Mucosa of descending colon (tissue), 3 donors: ENCODE results near the gene ALDH1A2. TPM values are rescaled to one million over a fixed set of nuclear protein-coding genes. Genes with fewer than 3 reads are reported as not detected.

Experiments used
- ATAC-seq: fragments of 200-7000 bp; cut with Tn5 transposase; one replicate; pipeline ENCODE4 v1.9.1; 2020; ENCODE audit warnings: mild to moderate bottlenecking, moderate library complexity
- DNase-seq, 3 donors: peaks; one replicate each; pipeline ENCODE4 v3.0.0-alpha.2; 2020
- H3K36me3 ChIP-seq: fragments of 200-600 bp; one replicate; pipeline ENCODE4 v1.8.0; 2021; ENCODE audit warnings: low read depth, mild to moderate bottlenecking
- H3K4me1 ChIP-seq: fragments of 200-600 bp; one replicate; pipeline ENCODE4 v1.8.0; 2021; ENCODE audit warnings: low read depth, mild to moderate bottlenecking
- H3K4me3 ChIP-seq: fragments of 200-600 bp; one replicate; pipeline ENCODE4 v1.8.0; 2021; ENCODE audit warnings: mild to moderate bottlenecking
- H3K9me3 ChIP-seq: fragments of 200-600 bp; one replicate; pipeline ENCODE4 v1.8.0; 2021; ENCODE audit warnings: mild to moderate bottlenecking
- CTCF ChIP-seq: fragments of 200-600 bp; IDR thresholded peaks from one replicate; pipeline ENCODE4 v1.8.0; 2022; ENCODE audit warnings: antibody characterized with exemption, mild to moderate bottlenecking
- intact Hi-C, 2 donors: fragments of 100-400 bp; cut with DNase I in 1 of 2; cut with micrococcal nuclease in 1 of 2; formaldehyde crosslinking; loops; one replicate each; pipeline versions ENCODE4 v1.11.0 to v1.11.1; 2022; cut with DNase I, micrococcal nuclease
- total RNA-seq, 3 donors: library from RNA; stranded (reverse); fragmentation: NEBNext Ultra II Directional in 2 of 3; extraction: Animal tissue kit (Norgen Biotek cat#: 25700) in 2 of 3; gene quantifications; one replicate each; pipeline versions ENCODE4 v1.2.1 to v1.2.4, GENCODE V29; 2021 to 2023
- donor health status: DM: no; HTN: no; CAD: no; lungs with moderate emphysema.
- donor health status: DM: no; HTN: no; CAD: no.
- donor health status: DM: no; HTN: yes; CAD: no.

The ALDH1A2 gene
- total RNA-seq, 3 donors from 2014 or later: 0.55 to 8.6 (median 4.3) TPM

- DNase-seq (no peak), ATAC-seq (no peak)
- Histone ChIP-seq H3K4me1 (no peaks in the 10 kb centered on the region), H3K4me3 (no peak overlapping the region), H3K36me3 (no peaks in the 10 kb centered on the region), H3K9me3 (no peaks in the 10 kb centered on the region)
- intact Hi-C loops: no loop called here
- TF ChIP-seq CTCF: no peak
Observed at GRCh38 chr15:57915827-57916531, 149.5 kb downstream of the ALDH1A2 start.

GRCh38 chr15:57914350-57915055 is 151.0 kb downstream of the ALDH1A2 start:
- Histone ChIP-seq H3K4me3 (no peak overlapping the region), H3K9me3 (no peaks in the 10 kb centered on the region), H3K36me3 (no peaks in the 10 kb centered on the region), H3K4me1 (no peaks in the 10 kb centered on the region)
- DNase-seq (peak; percentile 52 to 70 (median 70)), ATAC-seq (peak; percentile 91)
- no peak for TF ChIP-seq CTCF
- intact Hi-C loops: no loop called here

GRCh38 chr15:57911247-57911646 is 154.3 kb downstream of the ALDH1A2 start:
- no peaks in the 10 kb centered on the region for H3K36me3 ChIP-seq
- H3K4me1 ChIP-seq: no peaks in the 10 kb centered on the region
- intact Hi-C loops: no loop called here
- DNase-seq: no peak
- TF ChIP-seq CTCF: no peak
- H3K4me3 ChIP-seq: no peak overlapping the region
- H3K9me3 ChIP-seq: no peaks in the 10 kb centered on the region
- no peak for ATAC-seq

- intact Hi-C loops: no loop called here
- H3K4me1 ChIP-seq: no peaks in the 10 kb centered on the region
- H3K36me3 ChIP-seq: no peaks in the 10 kb centered on the region
- no peak overlapping the region for H3K4me3 ChIP-seq
- ATAC-seq (no peak), DNase-seq (no peak)
- no peak for TF ChIP-seq CTCF
- no peaks in the 10 kb centered on the region for H3K9me3 ChIP-seq
Observed at GRCh38 chr15:57910672-57911071, 154.8 kb downstream of the ALDH1A2 start.

- intact Hi-C loops: no loop called here
- no peaks in the 10 kb centered on the region for H3K9me3 ChIP-seq
- no peak for TF ChIP-seq CTCF
- DNase-seq (no peak), ATAC-seq (no peak)
- no peak overlapping the region for H3K4me3 ChIP-seq
- H3K4me1 ChIP-seq: no peaks in the 10 kb centered on the region
- no peaks in the 10 kb centered on the region for H3K36me3 ChIP-seq
Observed at GRCh38 chr15:57909388-57909787, 156.1 kb downstream of the ALDH1A2 start.
